OCI-LY7 (cell line): ENCODE measurements around the gene SLIT3. TPM values are rescaled to one million over a fixed set of nuclear protein-coding genes. Genes with fewer than 3 reads are reported as not detected.

ENCODE experiments used
- BruUV-seq: library from RNA; stranded (reverse); fragments of 400-500 nt; replicated peaks from 2 replicates; lab custom pipeline; 2021; lab: Mats Ljungman, UMichigan
- CTCF ChIA-PET: fragments of 300-600 bp; sonication (Branson Sonifier 250); formaldehyde crosslinking; loops from one replicate; lab custom pipeline; 2022; ENCODE audit warnings: antibody characterized with exemption; ENCODE audit not compliant: unreplicated experiment; lab: Charles Lee
- POLR2A ChIA-PET: fragments of 300-600 bp; sonication (Branson Sonifier 250); formaldehyde crosslinking; loops from one replicate; lab custom pipeline; 2022; ENCODE audit warnings: antibody characterized with exemption; lab: Charles Lee
- DNase-seq: peaks from one replicate; pipeline ENCODE4 v3.0.0-alpha.2; 2015; ENCODE audit warnings: low spot score
- H2AFZ ChIP-seq: fragments of 200-600 bp; sonication (generic), shearing (Covaris generic); 2 replicates; pipeline ENCODE4 v1.6.1; 2014; ENCODE audit warnings: mild to moderate bottlenecking, antibody characterized with exemption, low read length, moderate library complexity
- H3K27ac ChIP-seq: fragments of 200-600 bp; sonication (generic); 2 replicates; pipeline ENCODE4 v1.5.1; 2014; ENCODE audit warnings: mixed run types, low read depth, mild to moderate bottlenecking, moderate library complexity, low read length, inconsistent platforms; ENCODE audit not compliant: poor library complexity, severe bottlenecking
- H3K36me3 ChIP-seq: fragments of 200-600 bp; sonication (generic); 2 replicates; pipeline ENCODE4 v1.6.1; 2014; ENCODE audit warnings: mild to moderate bottlenecking, antibody characterized with exemption, low read length, moderate library complexity, mixed read lengths; ENCODE audit not compliant: insufficient read depth
- H3K4me1 ChIP-seq: fragments of 200-600 bp; sonication (generic); 2 replicates; pipeline ENCODE4 v1.5.1; 2014; ENCODE audit warnings: mild to moderate bottlenecking, low read length; ENCODE audit not compliant: insufficient read depth, poor library complexity, severe bottlenecking
- H3K4me2 ChIP-seq: fragments of 200-600 bp; sonication (generic); 2 replicates; pipeline ENCODE4 v1.6.1; 2014; ENCODE audit warnings: mild to moderate bottlenecking, low read length
- H3K4me3 ChIP-seq: fragments of 200-600 bp; sonication (generic); 2 replicates; pipeline ENCODE4 v1.5.1; 2014; ENCODE audit warnings: mild to moderate bottlenecking, low read depth, low read length; ENCODE audit not compliant: poor library complexity, severe bottlenecking
- H3K79me2 ChIP-seq: fragments of 200-600 bp; sonication (generic); 2 replicates; pipeline ENCODE4 v1.6.1; 2016; ENCODE audit warnings: low read depth, mild to moderate bottlenecking, low read length, moderate library complexity, mixed read lengths; ENCODE audit not compliant: insufficient read depth
- H3K9me2 ChIP-seq: fragments of 200-600 bp; sonication (generic); 2 replicates; pipeline ENCODE4 v1.6.1; 2016; ENCODE audit warnings: mild to moderate bottlenecking, low read length, mixed read lengths; ENCODE audit not compliant: insufficient read depth
- H3K9me3 ChIP-seq: fragments of 200-600 bp; sonication (generic); 2 replicates; pipeline ENCODE4 v1.6.1; 2014; ENCODE audit warnings: mild to moderate bottlenecking, mixed run types, low read length, mixed read lengths
- H4K20me1 ChIP-seq: fragments of 200-600 bp; sonication (generic); 2 replicates; pipeline ENCODE4 v1.6.1; 2014; ENCODE audit warnings: mild to moderate bottlenecking, antibody characterized with exemption, low read length, moderate library complexity, mixed read lengths; ENCODE audit not compliant: insufficient read depth
- EZH2phosphoT487 ChIP-seq: fragments of 200-600 bp; sonication (generic); IDR thresholded peaks from 2 replicates; pipeline ENCODE4 v1.6.1; 2018; ENCODE audit warnings: low read depth, borderline replicate concordance, mild to moderate bottlenecking, mixed run types, antibody characterized with exemption, low read length, moderate library complexity, mixed read lengths
- intact Hi-C: fragments of 100-400 bp; cut with micrococcal nuclease; formaldehyde crosslinking; loops from one replicate; pipeline ENCODE4 v1.10.0; 2022; ENCODE audit not compliant: unreplicated experiment
- total RNA-seq, 2 experiments: library from RNA; depleted of rRNA in 1 of 2; stranded (reverse); fragments of >200 nt in 1 of 2; shearing (Covaris generic) in 1 of 2; gene quantifications; 2 replicates each; pipeline ENCODE4 v1.2.3, GENCODE V29; 2014 to 2022
- TF ChIP-seq, protein P1 (sequence below): fragments of 200-600 bp; sonication (generic); conservative IDR thresholded peaks from 2 replicates; pipeline ENCODE4 v1.5.1; 2014; ENCODE audit warnings: mild to moderate bottlenecking, antibody characterized with exemption, low read length, moderate library complexity, mixed read lengths

Gene SLIT3
- total RNA-seq, 2 experiments from 2014 or later = not detected

DNA sequence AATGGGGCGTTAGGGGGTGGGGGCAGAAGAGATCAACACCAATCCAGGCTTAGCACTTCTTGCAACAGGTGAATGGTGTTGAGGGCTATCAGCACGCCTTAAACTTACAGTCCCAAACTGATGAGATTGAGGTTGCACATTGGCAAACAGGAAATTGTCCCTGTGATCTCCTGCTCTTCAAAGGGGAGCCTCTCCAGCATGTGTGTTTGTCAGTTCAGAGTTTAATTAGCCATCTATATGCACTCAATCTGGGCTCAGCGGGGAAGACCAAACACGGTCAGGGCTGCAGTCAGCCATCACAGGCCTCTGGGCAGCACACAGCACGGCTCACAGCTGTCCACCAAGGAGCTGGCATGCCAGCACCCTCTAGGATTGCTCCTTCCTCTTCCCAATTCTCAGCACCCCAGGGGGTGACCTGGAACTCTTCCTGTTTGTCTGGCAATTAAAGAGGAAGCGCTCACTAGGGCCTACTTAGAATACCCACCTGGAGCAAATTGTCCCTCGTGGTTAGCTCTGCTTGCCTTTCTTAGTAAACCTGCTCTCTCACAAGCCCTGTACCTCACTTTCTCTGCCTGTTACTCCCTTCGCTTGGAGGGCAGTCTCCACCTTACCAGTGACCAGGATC is 217.4 kb downstream of the SLIT3 start:
- no peak overlapping the region for H2AFZ ChIP-seq
- no peaks in the 10 kb centered on the region for H3K9me3 ChIP-seq
- TF ChIP-seq EZH2phosphoT487 = no peak
- TF ChIP-seq, protein P1, sequence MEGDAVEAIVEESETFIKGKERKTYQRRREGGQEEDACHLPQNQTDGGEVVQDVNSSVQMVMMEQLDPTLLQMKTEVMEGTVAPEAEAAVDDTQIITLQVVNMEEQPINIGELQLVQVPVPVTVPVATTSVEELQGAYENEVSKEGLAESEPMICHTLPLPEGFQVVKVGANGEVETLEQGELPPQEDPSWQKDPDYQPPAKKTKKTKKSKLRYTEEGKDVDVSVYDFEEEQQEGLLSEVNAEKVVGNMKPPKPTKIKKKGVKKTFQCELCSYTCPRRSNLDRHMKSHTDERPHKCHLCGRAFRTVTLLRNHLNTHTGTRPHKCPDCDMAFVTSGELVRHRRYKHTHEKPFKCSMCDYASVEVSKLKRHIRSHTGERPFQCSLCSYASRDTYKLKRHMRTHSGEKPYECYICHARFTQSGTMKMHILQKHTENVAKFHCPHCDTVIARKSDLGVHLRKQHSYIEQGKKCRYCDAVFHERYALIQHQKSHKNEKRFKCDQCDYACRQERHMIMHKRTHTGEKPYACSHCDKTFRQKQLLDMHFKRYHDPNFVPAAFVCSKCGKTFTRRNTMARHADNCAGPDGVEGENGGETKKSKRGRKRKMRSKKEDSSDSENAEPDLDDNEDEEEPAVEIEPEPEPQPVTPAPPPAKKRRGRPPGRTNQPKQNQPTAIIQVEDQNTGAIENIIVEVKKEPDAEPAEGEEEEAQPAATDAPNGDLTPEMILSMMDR = no peak
- CTCF ChIA-PET = no interaction called here
- no peak overlapping the region for H3K4me3 ChIP-seq
- H3K79me2 ChIP-seq = no peaks in the 10 kb centered on the region
- no peaks in the 10 kb centered on the region for H3K9me2 ChIP-seq
- H3K27ac ChIP-seq = no peak overlapping the region
- intact Hi-C loops = no loop called here
- no peak for DNase-seq
- no TSS peak for BruUV-seq
- H3K4me1 ChIP-seq = no peaks in the 10 kb centered on the region
- H4K20me1 ChIP-seq = no peaks in the 10 kb centered on the region
- H3K4me2 ChIP-seq = no peak overlapping the region
- POLR2A ChIA-PET = no interaction called here
- no peaks in the 10 kb centered on the region for H3K36me3 ChIP-seq

DNA sequence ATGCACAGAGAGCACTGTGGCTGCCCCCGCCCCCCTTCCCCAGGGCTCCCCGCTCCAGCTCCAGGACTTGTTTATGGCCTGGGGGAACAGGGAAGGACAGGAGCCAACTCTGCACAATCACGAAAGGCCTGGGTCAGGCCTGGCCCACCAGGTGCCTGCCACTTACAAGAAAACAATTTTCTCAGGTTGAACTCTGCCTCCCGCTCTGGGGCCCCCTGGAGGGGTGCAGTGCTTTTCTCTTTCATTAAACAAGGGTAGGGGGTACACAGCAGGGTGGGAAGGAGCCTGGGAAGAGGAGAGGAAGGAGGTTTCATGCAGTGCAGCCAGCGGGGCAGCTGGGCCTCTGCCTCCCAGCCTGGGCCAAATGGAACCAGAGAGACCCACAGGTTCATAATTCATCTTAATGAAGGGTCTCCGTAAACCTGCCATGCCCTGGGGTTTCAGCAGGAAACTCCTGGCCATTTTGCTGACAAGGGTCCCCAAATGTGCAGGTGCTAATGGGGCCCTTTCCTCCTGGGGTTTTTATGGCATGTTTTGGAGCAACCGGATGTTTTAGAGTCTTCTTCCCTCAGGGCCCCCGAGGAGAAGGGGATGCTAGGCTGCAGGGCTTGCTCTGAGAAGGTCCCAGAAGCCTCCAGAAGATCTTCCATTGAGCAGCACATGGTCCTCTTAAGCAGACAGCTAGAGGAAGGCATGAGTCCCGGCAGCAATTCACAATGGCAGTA is 219.8 kb downstream of the SLIT3 start:
- Histone ChIP-seq H3K4me3 (no peak overlapping the region), H3K9me2 (no peaks in the 10 kb centered on the region), H3K27ac (no peak overlapping the region), H3K4me1 (no peaks in the 10 kb centered on the region), H3K9me3 (no peaks in the 10 kb centered on the region), H3K36me3 (no peaks in the 10 kb centered on the region), H3K79me2 (no peaks in the 10 kb centered on the region), H2AFZ (no peak overlapping the region), H4K20me1 (no peaks in the 10 kb centered on the region), H3K4me2 (no peak overlapping the region)
- intact Hi-C loops = no loop called here
- BruUV-seq = no TSS peak
- DNase-seq = no peak
- ChIA-PET POLR2A (no interaction called here), CTCF (no interaction called here)
- TF ChIP-seq EZH2phosphoT487 = no peak
- TF ChIP-seq, protein P1 = no peak

DNA sequence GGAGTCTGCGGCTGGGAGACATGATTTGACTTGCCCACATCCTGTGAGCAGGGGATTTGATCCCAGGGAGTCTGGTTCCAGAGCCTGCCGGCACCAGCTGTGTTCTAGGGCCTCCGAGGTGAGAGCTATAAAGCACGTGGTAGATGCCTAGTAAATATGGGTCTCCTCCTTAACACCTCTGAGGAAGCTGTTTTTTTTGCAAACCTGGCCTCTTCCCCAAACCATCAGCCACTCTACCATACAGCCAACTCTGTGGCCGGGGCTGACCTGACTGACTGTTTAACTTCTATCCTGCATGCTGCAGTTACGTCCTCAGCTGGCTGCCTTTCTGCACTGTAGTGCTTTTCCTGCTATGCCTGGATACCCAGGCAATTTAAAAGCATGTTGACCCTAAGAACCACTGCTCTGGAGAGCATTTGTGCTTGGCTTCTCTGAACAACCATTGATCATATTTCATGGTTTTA is 220.5 kb downstream of the SLIT3 start:
- intact Hi-C loops = no loop called here
- Histone ChIP-seq H4K20me1 (no peaks in the 10 kb centered on the region), H3K9me2 (no peaks in the 10 kb centered on the region), H3K4me3 (no peak overlapping the region), H3K4me1 (no peaks in the 10 kb centered on the region), H3K4me2 (no peak overlapping the region), H3K36me3 (no peaks in the 10 kb centered on the region), H3K27ac (no peak overlapping the region), H2AFZ (no peak overlapping the region), H3K79me2 (no peaks in the 10 kb centered on the region), H3K9me3 (no peaks in the 10 kb centered on the region)
- no TSS peak for BruUV-seq
- no peak for TF ChIP-seq EZH2phosphoT487
- TF ChIP-seq, protein P1 = no peak
- POLR2A ChIA-PET = no interaction called here
- no peak for DNase-seq
- CTCF ChIA-PET = no interaction called here
